Stimulated activated CD4-positive, alpha-beta T cell treated with anti-CD3 and anti-CD28 coated beads, Interleukin-2, amount 100 ng/mL, for 4 hours (primary cell): ENCODE results near the gene NBPF8.
"Not testable (repeated sequence)": the region's sequence is repeated elsewhere in the genome, so short reads cannot be mapped to it uniquely, and the experiment has no call there.

Experiments
- DNase-seq: peaks from one replicate; pipeline ENCODE4 v3.0.0-alpha.2; 2020; ENCODE audit warnings: low read depth

NBPF8 gene

GRCh38 chr1:120414911-120415480 lies at the start of gene NBPF8:
Gene NBPF8, plus strand, starts transcription at chr1:120415035. Its CDS starts 21,488 bp downstream, at chr1:120436523.
- DNase-seq, result peak; percentile 52

GRCh38 chr1:120367709-120368108 lies 47.1 kb upstream of the NBPF8 start:
- not testable (repeated sequence) for DNase-seq

- DNase-seq, result not testable (repeated sequence)
These were observed 28.2 kb upstream of the NBPF8 start for GRCh38 chr1:120386651-120387050.

GRCh38 chr1:120388597-120389126 lies 26.2 kb upstream of the NBPF8 start:
- DNase-seq, result peak; percentile 23

GRCh38 chr1:120391365-120391764 lies 23.5 kb upstream of the NBPF8 start:
- not testable (repeated sequence) for DNase-seq

GRCh38 chr1:120393316-120394232 lies 21.3 kb upstream of the NBPF8 start:
- not testable (repeated sequence) for DNase-seq

- DNase-seq, result not testable (repeated sequence)
These were observed 9.5 kb upstream of the NBPF8 start for GRCh38 chr1:120405348-120405747.

GRCh38 chr1:120414451-120414850 lies 384 bp upstream of the NBPF8 start:
- DNase-seq, result not testable (repeated sequence)

GRCh38 chr1:120415492-120415961 lies 692 bp downstream of the NBPF8 start:
- peak; percentile 16 for DNase-seq

GRCh38 chr1:120425063-120425462 lies 10.2 kb downstream of the NBPF8 start:
- DNase-seq, result not testable (repeated sequence)

GRCh38 chr1:120431626-120432025 lies 16.8 kb downstream of the NBPF8 start:
- not testable (repeated sequence) for DNase-seq

GRCh38 chr1:120433831-120434230 lies 19.0 kb downstream of the NBPF8 start:
- DNase-seq, result not testable (repeated sequence)

GRCh38 chr1:120449124-120449523 lies 34.3 kb downstream of the NBPF8 start:
- not testable (repeated sequence) for DNase-seq
